22Rv1 (cell line): ENCODE data around the gene QPCT.

Source experiments
- CTCF ChIP-seq: fragments of 450-650 bp; IDR thresholded peaks from 2 replicates; pipeline ENCODE4 v1.5.1; 2017; ENCODE audit warnings: mild to moderate bottlenecking
- ZFX ChIP-seq: fragments of 450-650 bp; IDR thresholded peaks from 2 replicates; pipeline ENCODE4 v1.6.1; 2017; ENCODE audit warnings: antibody characterized with exemption, borderline replicate concordance

GRCh38 chr2:37315364-37315763, 29.1 kb upstream of the QPCT start:
- TF ChIP-seq CTCF: no peak
- TF ChIP-seq ZFX: no peak
